ENCODE results near the gene RASGRP3.
A peak's percentile ranks its signal among the peaks of the same experiment; 100 is the strongest.
"Not testable (repeated sequence)": the region's sequence is repeated elsewhere in the genome, so short reads cannot be mapped to it uniquely, and the experiment has no call there.

The RASGRP3 gene

GRCh38 chr2:33476131-33476792 lies at the start of gene RASGRP3:
TSS of gene RASGRP3 (plus strand) at chr2:33476649. CDS start at chr2:33515137, 38,488 bp downstream.
- DNase-seq, result peak; percentile 61

- no peak for DNase-seq
Observed at GRCh38 chr2:33426666-33427231, 49.7 kb upstream of the RASGRP3 start.

GRCh38 chr2:33430077-33430476 lies 46.4 kb upstream of the RASGRP3 start:
- no peak for DNase-seq

GRCh38 chr2:33430856-33431255 lies 45.6 kb upstream of the RASGRP3 start:
- no peak for DNase-seq

- no peak for DNase-seq
Observed at GRCh38 chr2:33432871-33433270, 43.6 kb upstream of the RASGRP3 start.

GRCh38 chr2:33433279-33434235 lies 42.9 kb upstream of the RASGRP3 start:
- no peak for DNase-seq

GRCh38 chr2:33435518-33435917 lies 40.9 kb upstream of the RASGRP3 start:
- DNase-seq, result no peak

GRCh38 chr2:33436083-33436482 lies 40.4 kb upstream of the RASGRP3 start:
- no peak for DNase-seq

- DNase-seq, result no peak
Observed at GRCh38 chr2:33437297-33437696, 39.2 kb upstream of the RASGRP3 start.

GRCh38 chr2:33437815-33438214 lies 38.6 kb upstream of the RASGRP3 start:
- DNase-seq, result no peak

GRCh38 chr2:33441235-33441810 lies 35.1 kb upstream of the RASGRP3 start:
- DNase-seq, result peak; percentile 75

- not testable (repeated sequence) for DNase-seq
Observed at GRCh38 chr2:33442052-33442451, 34.4 kb upstream of the RASGRP3 start.

- no peak for DNase-seq
Observed at GRCh38 chr2:33442528-33443079, 33.8 kb upstream of the RASGRP3 start.

- DNase-seq, result no peak
Observed at GRCh38 chr2:33443274-33443829, 33.1 kb upstream of the RASGRP3 start.

GRCh38 chr2:33444967-33445366 lies 31.5 kb upstream of the RASGRP3 start:
- DNase-seq, result no peak

- DNase-seq, result no peak
Observed at GRCh38 chr2:33448220-33448899, 28.1 kb upstream of the RASGRP3 start.

- DNase-seq, result no peak
Observed at GRCh38 chr2:33451214-33451613, 25.2 kb upstream of the RASGRP3 start.

GRCh38 chr2:33451825-33452224 lies 24.6 kb upstream of the RASGRP3 start:
- no peak for DNase-seq

GRCh38 chr2:33452545-33452944 lies 23.9 kb upstream of the RASGRP3 start:
- DNase-seq, result no peak

- no peak for DNase-seq
Observed at GRCh38 chr2:33453905-33454479, 22.5 kb upstream of the RASGRP3 start.

GRCh38 chr2:33457556-33458247 lies 18.7 kb upstream of the RASGRP3 start:
- no peak for DNase-seq

Measured in islet precursor cell (in vitro differentiated cells).